Activated CD4-positive, alpha-beta T cell treated with anti-CD3 and anti-CD28 coated beads for 36 hours (primary cell): ENCODE data around the gene EDEM3. TPM values are rescaled to one million over a fixed set of nuclear protein-coding genes. Genes with fewer than 3 reads are reported as not detected.

Experiments
- ATAC-seq: fragments of 200-7000 bp; cut with Tn5 transposase; one replicate; pipeline ENCODE4 v1.10.0; 2021; ENCODE audit warnings: mild to moderate bottlenecking, moderate library complexity
- CTCF ChIA-PET: fragments of 350-600 bp; sonication (Branson Sonifier 250); formaldehyde crosslinking; loops from one replicate; lab custom pipeline; 2021; ENCODE audit warnings: antibody characterized with exemption; lab: Charles Lee
- POLR2A ChIA-PET: fragments of 350-600 bp; sonication (Branson Sonifier 250); formaldehyde crosslinking; loops from one replicate; lab custom pipeline; 2021; ENCODE audit warnings: antibody characterized with exemption, inconsistent platforms; lab: Charles Lee
- DNase-seq: peaks from one replicate; pipeline ENCODE4 v3.0.0-alpha.2; 2020
- H3K27ac Mint-ChIP-seq: one replicate; pipeline ENCODE4 v1.8.0; 2021; ENCODE audit warnings: mixed read lengths
- H3K27me3 Mint-ChIP-seq: one replicate; pipeline ENCODE4 v1.8.0; 2021; ENCODE audit warnings: mixed read lengths
- H3K36me3 Mint-ChIP-seq: one replicate; pipeline ENCODE4 v1.8.0; 2021; ENCODE audit warnings: low read depth, mixed read lengths
- H3K4me1 Mint-ChIP-seq: one replicate; pipeline ENCODE4 v1.8.0; 2021; ENCODE audit warnings: mixed read lengths
- H3K4me3 Mint-ChIP-seq: one replicate; pipeline ENCODE4 v1.8.0; 2021; ENCODE audit warnings: mild to moderate bottlenecking, moderate library complexity, mixed read lengths
- H3K9me3 Mint-ChIP-seq: one replicate; pipeline ENCODE4 v1.8.0; 2021; ENCODE audit warnings: low read depth, mixed read lengths
- intact Hi-C, 2 experiments: fragments of 100-400 bp; cut with DNase I in 1 of 2; cut with micrococcal nuclease in 1 of 2; formaldehyde crosslinking; loops; one replicate each; pipeline versions ENCODE4 v1.14.2 to v1.15.1; 2022 to 2024; cut with DNase I, micrococcal nuclease
- total RNA-seq, 2 experiments: library from RNA; stranded (reverse); gene quantifications; one replicate each; pipeline ENCODE4 v1.2.3, GENCODE V29; 2021

Gene EDEM3
- total RNA-seq, 2 experiments from 2014 or later = 14.0 to 15.2 TPM

GRCh38 chr1:184672013-184672726 lies 82.5 kb downstream of the EDEM3 start:
- Mint-ChIP-seq H3K36me3 (no peaks in the 10 kb centered on the region), H3K4me3 (no peak overlapping the region), H3K4me1 (no peaks in the 10 kb centered on the region), H3K27me3 (peaks cover 20% of the 10 kb centered on the region), H3K9me3 (no peaks in the 10 kb centered on the region), H3K27ac (no peak overlapping the region)
- ATAC-seq (no peak), DNase-seq (peak; percentile 10)
- intact Hi-C loops = no loop called here
- ChIA-PET POLR2A (no interaction called here), CTCF (interaction anchor here (1.4 kb wide), 1 partner anchor 8 kb away, joined by 4 read pairs; no protein-coding TSS in a partner anchor)

- Mint-ChIP-seq H3K27me3 (peaks cover 17% of the 10 kb centered on the region), H3K4me1 (no peaks in the 10 kb centered on the region), H3K4me3 (no peak overlapping the region), H3K27ac (no peak overlapping the region), H3K36me3 (no peaks in the 10 kb centered on the region), H3K9me3 (no peaks in the 10 kb centered on the region)
- DNase-seq = no peak
- ATAC-seq = no peak
- ChIA-PET POLR2A (interaction anchor here (0.6 kb wide), 1 partner anchor 448 kb away, joined by 4 read pairs; no protein-coding TSS in a partner anchor), CTCF (interaction anchor here (0.6 to 1.8 kb wide), 4 partner anchors 9 to 183 kb away, joined by 3 to 9 read pairs (median 4); no protein-coding TSS in a partner anchor)
- intact Hi-C loops = loop anchor here in 1 of 2 experiments (10.0 kb wide), 2 partner anchors 285 to 445 kb away; partner anchors contain the start of gene C1orf21
Observed at GRCh38 chr1:184669391-184669790, 85.3 kb downstream of the EDEM3 start.

DNA sequence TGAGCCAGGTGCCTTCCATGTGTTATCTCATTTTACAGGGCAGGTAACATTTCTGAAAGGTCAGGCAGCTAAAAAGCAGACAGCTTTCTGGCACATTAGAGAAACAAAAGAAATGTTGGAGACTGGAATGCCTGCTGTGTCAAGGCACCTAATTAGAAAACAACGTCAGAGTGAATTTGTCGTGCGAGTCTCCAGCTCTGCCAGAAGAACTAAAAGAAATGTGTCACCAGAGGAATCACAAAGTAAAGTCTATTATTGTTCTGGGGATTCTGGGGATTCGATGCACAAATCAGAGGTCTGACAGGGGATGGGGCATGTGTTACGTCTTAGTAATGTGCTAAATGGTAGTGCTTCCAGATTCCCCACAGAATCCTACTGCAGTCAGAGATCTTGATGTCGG lies 89.3 kb downstream of the EDEM3 start:
- ATAC-seq (no peak), DNase-seq (no peak)
- Mint-ChIP-seq H3K36me3 (no peaks in the 10 kb centered on the region), H3K9me3 (no peaks in the 10 kb centered on the region), H3K4me3 (no peak overlapping the region), H3K27ac (no peak overlapping the region), H3K4me1 (peaks cover 3% of the 10 kb centered on the region), H3K27me3 (no peaks in the 10 kb centered on the region)
- ChIA-PET POLR2A (no interaction called here), CTCF (interaction anchor here (1.6 to 2.0 kb wide), 2 partner anchors 7 to 13 kb away, joined by 4 read pairs; no protein-coding TSS in a partner anchor)
- intact Hi-C loops = loop anchor here (2.0 to 10.0 kb wide), 3 partner anchors 281 to 591 kb away; partner anchors contain the start of gene C1orf21 (in 1 of the 2)

- DNase-seq (no peak), ATAC-seq (no peak)
- intact Hi-C loops = loop anchor here (2.0 to 10.0 kb wide), 4 partner anchors 280 to 590 kb away; partner anchors contain the start of gene C1orf21 (in 1 of the 2)
- CTCF ChIA-PET = interaction anchor here (0.6 to 2.0 kb wide), 17 partner anchors 8 to 589 kb away, joined by 3 to 13 read pairs (median 4); partner anchors contain the start of gene C1orf21
- H3K36me3 Mint-ChIP-seq = no peaks in the 10 kb centered on the region
- H3K4me3 Mint-ChIP-seq = no peak overlapping the region
- no peak overlapping the region for H3K27ac Mint-ChIP-seq
- H3K27me3 Mint-ChIP-seq = no peaks in the 10 kb centered on the region
- H3K4me1 Mint-ChIP-seq = peaks cover 3% of the 10 kb centered on the region
- no peaks in the 10 kb centered on the region for H3K9me3 Mint-ChIP-seq
- POLR2A ChIA-PET = interaction anchor here (1.1 kb wide), 1 partner anchor 277 kb away, joined by 3 read pairs; the partner anchor contains the start of gene C1orf21
Observed at GRCh38 chr1:184664661-184665060, 90.0 kb downstream of the EDEM3 start.

DNA sequence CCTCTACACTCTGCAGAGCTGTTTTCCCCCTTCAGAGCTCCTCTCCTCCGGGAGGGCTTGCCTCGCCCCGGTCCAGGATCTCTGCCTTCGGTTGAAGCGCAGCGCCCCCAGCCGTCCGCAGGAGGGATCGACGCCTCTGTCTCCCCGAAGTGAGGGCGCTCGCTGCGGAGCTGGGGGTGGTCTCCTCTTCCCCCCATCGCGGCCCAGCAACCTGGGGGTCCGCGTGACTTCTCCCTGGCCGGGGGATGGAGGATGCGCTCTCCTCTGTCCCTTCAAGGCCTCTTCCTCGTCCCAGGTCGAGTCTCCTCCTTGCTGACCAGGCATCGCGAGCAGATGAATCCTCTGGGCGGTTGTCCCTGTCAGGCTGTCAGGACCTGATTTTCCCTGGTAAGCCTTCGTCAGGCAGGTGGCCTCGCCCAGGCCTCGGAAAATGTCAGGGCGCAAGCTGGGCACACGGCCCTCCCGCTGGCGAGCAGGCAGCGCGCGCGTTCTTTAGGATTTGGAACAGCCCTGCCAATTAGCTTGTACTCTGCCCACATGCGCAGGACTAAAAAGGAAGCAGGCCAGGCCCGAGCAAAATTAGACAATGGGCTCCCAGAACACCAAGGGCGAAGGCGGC lies 90.5 kb downstream of the EDEM3 start:
- no peaks in the 10 kb centered on the region for H3K9me3 Mint-ChIP-seq
- ChIA-PET POLR2A (interaction anchor here (1.1 kb wide), 1 partner anchor 277 kb away, joined by 3 read pairs; the partner anchor contains the start of gene C1orf21), CTCF (interaction anchor here (0.6 to 2.0 kb wide), 20 partner anchors 8 to 588 kb away, joined by 3 to 13 read pairs (median 4); partner anchors contain the start of gene C1orf21)
- H3K27ac Mint-ChIP-seq = no peak overlapping the region
- peaks cover 3% of the 10 kb centered on the region for H3K4me1 Mint-ChIP-seq
- DNase-seq (peak; percentile 79), ATAC-seq (peak; percentile 69)
- intact Hi-C loops = loop anchor here (2.0 to 10.0 kb wide), 4 partner anchors 279 to 589 kb away; partner anchors contain the start of gene C1orf21 (in 1 of the 2)
- no peaks in the 10 kb centered on the region for H3K36me3 Mint-ChIP-seq
- no peak overlapping the region for H3K4me3 Mint-ChIP-seq
- H3K27me3 Mint-ChIP-seq = no peaks in the 10 kb centered on the region

GRCh38 chr1:184661801-184662200 lies 92.9 kb downstream of the EDEM3 start:
- Mint-ChIP-seq H3K36me3 (no peaks in the 10 kb centered on the region), H3K27me3 (no peaks in the 10 kb centered on the region), H3K4me3 (no peak overlapping the region), H3K27ac (no peak overlapping the region), H3K9me3 (no peaks in the 10 kb centered on the region), H3K4me1 (peaks cover 3% of the 10 kb centered on the region)
- intact Hi-C loops = loop anchor here (5.0 to 10.0 kb wide), 3 partner anchors 277 to 440 kb away; partner anchors contain the start of gene C1orf21 (in 1 of the 2)
- ChIA-PET CTCF (interaction anchor here (0.6 to 1.5 kb wide), 3 partner anchors 10 to 728 kb away, joined by 3 to 4 read pairs (median 3); no protein-coding TSS in a partner anchor), POLR2A (no interaction called here)
- ATAC-seq (no peak), DNase-seq (no peak)

GRCh38 chr1:184660462-184661191 lies 94.0 kb downstream of the EDEM3 start:
- intact Hi-C loops = loop anchor here (5.0 to 10.0 kb wide), 3 partner anchors 276 to 438 kb away; partner anchors contain the start of gene C1orf21 (in 1 of the 2)

GRCh38 chr1:184658055-184658454 lies 96.6 kb downstream of the EDEM3 start:
- DNase-seq = no peak
- ChIA-PET CTCF (no interaction called here), POLR2A (no interaction called here)
- Mint-ChIP-seq H3K9me3 (no peaks in the 10 kb centered on the region), H3K36me3 (no peaks in the 10 kb centered on the region), H3K4me1 (no peaks in the 10 kb centered on the region), H3K4me3 (no peak overlapping the region), H3K27ac (no peak overlapping the region), H3K27me3 (no peaks in the 10 kb centered on the region)
- intact Hi-C loops = no loop called here
- no peak for ATAC-seq

More at GRCh38 chr1:184660462-184661191, 94.0 kb downstream of the EDEM3 start:
- no peaks in the 10 kb centered on the region for H3K36me3 Mint-ChIP-seq
- H3K9me3 Mint-ChIP-seq = no peaks in the 10 kb centered on the region
- no peak overlapping the region for H3K4me3 Mint-ChIP-seq
- no peaks in the 10 kb centered on the region for H3K27me3 Mint-ChIP-seq
- H3K27ac Mint-ChIP-seq = no peak overlapping the region
- ATAC-seq (no peak), DNase-seq (no peak)
- CTCF ChIA-PET = interaction anchor here (1.2 to 1.5 kb wide), 2 partner anchors 11 to 30 kb away, joined by 4 read pairs; no protein-coding TSS in a partner anchor
- POLR2A ChIA-PET = interaction anchor here (0.5 kb wide), 1 partner anchor 552 kb away, joined by 3 read pairs; no protein-coding TSS in a partner anchor
- peaks cover 3% of the 10 kb centered on the region for H3K4me1 Mint-ChIP-seq

DNA sequence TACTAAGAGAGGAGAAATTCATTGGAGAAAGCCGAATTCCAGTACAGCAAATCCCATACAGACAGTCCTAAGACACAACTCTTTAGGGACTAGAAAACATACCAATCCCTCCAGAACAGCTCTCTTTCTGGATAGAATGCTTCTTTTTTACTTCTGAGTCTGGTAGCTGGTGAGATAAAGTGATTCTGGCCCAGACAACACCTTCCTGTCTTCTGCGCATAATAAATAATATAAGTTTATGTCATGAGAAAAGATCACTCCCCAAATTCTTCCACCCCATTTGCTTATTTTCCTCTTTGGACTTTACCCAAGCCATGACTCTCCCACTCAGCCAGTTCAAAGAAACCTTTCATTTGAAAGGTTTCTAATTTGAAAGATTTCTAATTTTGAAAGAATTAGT lies 98.4 kb downstream of the EDEM3 start:
- Mint-ChIP-seq H3K4me1 (no peaks in the 10 kb centered on the region), H3K36me3 (no peaks in the 10 kb centered on the region), H3K27me3 (peaks cover 4% of the 10 kb centered on the region), H3K9me3 (no peaks in the 10 kb centered on the region), H3K4me3 (no peak overlapping the region), H3K27ac (no peak overlapping the region)
- intact Hi-C loops = no loop called here
- DNase-seq = no peak
- ChIA-PET CTCF (no interaction called here), POLR2A (no interaction called here)
- no peak for ATAC-seq

GRCh38 chr1:184655185-184655584 lies 99.5 kb downstream of the EDEM3 start:
- CTCF ChIA-PET = no interaction called here
- H3K9me3 Mint-ChIP-seq = no peaks in the 10 kb centered on the region
- intact Hi-C loops = no loop called here
- no peaks in the 10 kb centered on the region for H3K4me1 Mint-ChIP-seq
- peaks cover 7% of the 10 kb centered on the region for H3K27me3 Mint-ChIP-seq
- ATAC-seq (no peak), DNase-seq (no peak)
- no peak overlapping the region for H3K4me3 Mint-ChIP-seq
- POLR2A ChIA-PET = no interaction called here
- no peak overlapping the region for H3K27ac Mint-ChIP-seq
- H3K36me3 Mint-ChIP-seq = no peaks in the 10 kb centered on the region
